ENCODE measurements around the gene WNT7B. TPM values are rescaled to one million over a fixed set of nuclear protein-coding genes. Genes with fewer than 3 reads are reported as not detected.
A peak's percentile ranks its signal among the peaks of the same experiment; 100 is the strongest.

Gene WNT7B
- total RNA-seq, 4 donors from 2014 or later: 0.41 TPM; not detected in 3

DNA sequence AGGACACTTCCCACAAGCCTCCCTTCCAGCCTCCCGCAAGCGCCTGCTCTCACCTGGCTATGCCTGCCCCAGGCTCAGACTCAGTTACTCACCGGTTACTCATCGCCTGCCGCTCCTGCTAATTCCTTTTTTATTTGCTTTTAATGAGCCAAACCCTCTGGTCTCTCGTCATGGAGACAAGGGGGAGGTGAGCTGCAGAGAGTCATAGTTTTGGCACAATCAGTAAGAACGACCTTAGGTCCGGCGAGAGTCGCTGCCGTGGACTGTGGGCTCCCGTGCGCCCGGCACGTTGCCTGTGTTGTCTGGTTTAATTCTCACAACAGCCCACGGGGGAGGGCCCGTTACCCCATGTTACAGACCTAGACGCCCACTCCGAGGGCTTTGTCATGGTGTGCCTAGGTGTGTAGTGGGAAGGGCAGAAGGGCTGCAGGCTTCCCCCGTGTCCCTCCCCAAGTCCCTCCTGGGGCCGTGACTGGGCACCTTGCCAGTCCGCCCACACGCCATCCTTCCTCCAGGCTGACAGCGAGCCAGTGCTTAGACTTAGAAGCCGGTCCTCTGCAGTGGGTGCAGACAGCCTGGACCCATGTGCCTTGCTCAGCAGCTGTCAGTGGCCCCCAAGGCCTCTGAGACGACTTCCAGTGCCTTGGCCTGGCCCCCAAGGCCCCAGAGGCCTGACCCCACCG, 42.2 kb downstream of the WNT7B start:
- peak in 1 of 2 donors; percentile 28 for DNase-seq
- no peaks in the 10 kb centered on the region for H3K9me3 ChIP-seq
- no peak overlapping the region for H3K4me3 ChIP-seq
- TF ChIP-seq POLR2A (IDR thresholded peaks at IDR 0.05): no peak
- TF ChIP-seq, protein P1, sequence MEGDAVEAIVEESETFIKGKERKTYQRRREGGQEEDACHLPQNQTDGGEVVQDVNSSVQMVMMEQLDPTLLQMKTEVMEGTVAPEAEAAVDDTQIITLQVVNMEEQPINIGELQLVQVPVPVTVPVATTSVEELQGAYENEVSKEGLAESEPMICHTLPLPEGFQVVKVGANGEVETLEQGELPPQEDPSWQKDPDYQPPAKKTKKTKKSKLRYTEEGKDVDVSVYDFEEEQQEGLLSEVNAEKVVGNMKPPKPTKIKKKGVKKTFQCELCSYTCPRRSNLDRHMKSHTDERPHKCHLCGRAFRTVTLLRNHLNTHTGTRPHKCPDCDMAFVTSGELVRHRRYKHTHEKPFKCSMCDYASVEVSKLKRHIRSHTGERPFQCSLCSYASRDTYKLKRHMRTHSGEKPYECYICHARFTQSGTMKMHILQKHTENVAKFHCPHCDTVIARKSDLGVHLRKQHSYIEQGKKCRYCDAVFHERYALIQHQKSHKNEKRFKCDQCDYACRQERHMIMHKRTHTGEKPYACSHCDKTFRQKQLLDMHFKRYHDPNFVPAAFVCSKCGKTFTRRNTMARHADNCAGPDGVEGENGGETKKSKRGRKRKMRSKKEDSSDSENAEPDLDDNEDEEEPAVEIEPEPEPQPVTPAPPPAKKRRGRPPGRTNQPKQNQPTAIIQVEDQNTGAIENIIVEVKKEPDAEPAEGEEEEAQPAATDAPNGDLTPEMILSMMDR (IDR thresholded peaks at IDR 0.05): no peak
- intact Hi-C loops (cut with DNase I; ENCODE audit: low total_unique reads): no loop called here
- no peaks in the 10 kb centered on the region for H3K27me3 ChIP-seq
- no peaks in the 10 kb centered on the region for H3K36me3 ChIP-seq
- no peak overlapping the region for H3K27ac ChIP-seq
- no peaks in the 10 kb centered on the region for H3K4me1 ChIP-seq

DNA sequence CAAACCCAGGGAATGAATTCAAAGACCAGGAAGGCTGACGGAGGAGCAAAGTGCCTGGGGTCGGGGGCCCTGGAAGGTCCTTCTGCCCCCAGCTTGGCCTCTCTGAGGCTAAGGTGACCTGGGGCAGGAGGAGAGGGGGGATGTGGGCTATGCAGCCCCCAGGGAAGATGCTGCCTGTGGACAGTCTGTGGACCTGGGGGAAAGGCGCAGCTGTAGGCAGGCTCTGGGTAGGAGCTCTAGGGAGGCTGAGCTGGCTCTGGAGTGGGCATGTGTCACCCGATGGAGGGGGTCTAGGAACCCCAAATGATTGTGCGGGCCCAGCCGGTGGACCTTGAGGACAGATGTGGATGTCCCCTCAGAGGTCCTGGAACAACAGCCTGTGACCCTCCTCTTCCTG, 42.8 kb downstream of the WNT7B start:
- Histone ChIP-seq H3K36me3 (no peaks in the 10 kb centered on the region), H3K4me1 (no peaks in the 10 kb centered on the region), H3K27me3 (no peaks in the 10 kb centered on the region), H3K27ac (no peak overlapping the region), H3K4me3 (no peak overlapping the region), H3K9me3 (no peaks in the 10 kb centered on the region)
- TF ChIP-seq POLR2A (IDR thresholded peaks at IDR 0.05): no peak
- TF ChIP-seq, protein P1 (IDR thresholded peaks at IDR 0.05): no peak
- intact Hi-C loops (cut with DNase I; ENCODE audit: low total_unique reads): no loop called here
- no peak for DNase-seq

DNA sequence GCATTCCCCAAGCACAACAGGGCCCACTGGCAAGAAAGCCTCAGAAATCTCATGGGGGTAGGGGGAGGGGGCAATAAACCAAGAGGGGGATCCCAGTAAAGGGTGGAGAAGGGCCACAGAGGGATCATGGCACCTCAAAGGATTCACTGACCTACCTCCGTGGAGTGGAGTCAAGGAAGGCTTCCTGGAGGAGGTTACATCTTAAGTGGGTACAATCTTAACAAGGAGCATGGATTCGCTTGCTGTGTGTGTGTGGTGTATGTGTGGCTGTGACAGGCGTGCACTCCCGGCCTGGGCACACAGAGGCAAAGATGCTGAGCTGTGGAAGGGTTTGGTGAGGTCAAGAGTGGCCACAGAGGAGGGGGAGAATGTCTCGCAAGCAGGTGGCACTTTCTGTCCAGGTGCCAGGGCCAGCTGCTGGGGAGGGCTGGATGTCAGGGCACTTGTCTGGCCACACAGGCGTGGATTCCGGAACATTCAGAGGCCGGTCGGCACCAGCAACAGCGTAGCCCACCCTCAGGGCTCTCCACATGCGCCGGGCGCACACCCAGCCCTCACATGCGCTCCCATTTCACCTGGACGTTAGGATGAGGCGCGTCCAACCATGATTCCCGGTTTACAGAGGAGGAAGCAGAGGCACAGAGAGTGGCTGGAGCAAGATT, 43.3 kb downstream of the WNT7B start:
- no peak for DNase-seq
- intact Hi-C loops (cut with DNase I; ENCODE audit: low total_unique reads): no loop called here
- Histone ChIP-seq H3K27me3 (no peaks in the 10 kb centered on the region), H3K4me1 (no peaks in the 10 kb centered on the region), H3K36me3 (no peaks in the 10 kb centered on the region), H3K4me3 (no peak overlapping the region), H3K27ac (no peak overlapping the region), H3K9me3 (no peaks in the 10 kb centered on the region)
- no peak for TF ChIP-seq POLR2A (IDR thresholded peaks at IDR 0.05)
- TF ChIP-seq, protein P1 (IDR thresholded peaks at IDR 0.05): no peak

DNA sequence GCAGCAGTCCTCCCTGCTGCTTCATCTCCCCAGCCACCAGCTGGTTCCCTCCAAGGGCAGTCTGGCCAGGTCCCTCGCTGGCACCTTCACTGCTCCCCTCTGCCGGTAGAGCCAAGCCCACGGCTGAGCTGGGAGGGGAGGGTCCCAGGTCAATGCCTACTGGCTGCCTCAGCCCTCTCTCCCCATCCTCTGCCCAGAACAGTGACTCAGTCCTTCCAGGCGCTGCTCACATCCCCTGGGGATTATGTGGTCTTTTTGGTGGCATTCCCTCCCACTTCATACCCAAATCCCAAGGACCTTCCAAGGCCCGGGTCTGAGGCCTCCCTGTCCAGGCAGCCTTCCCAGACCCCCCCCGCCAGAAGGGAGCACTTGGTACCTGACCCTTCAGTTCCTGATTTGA, 44.9 kb downstream of the WNT7B start:
- H3K27ac ChIP-seq: no peak overlapping the region
- no peaks in the 10 kb centered on the region for H3K36me3 ChIP-seq
- TF ChIP-seq, protein P1 (IDR thresholded peaks at IDR 0.05): no peak
- TF ChIP-seq POLR2A (IDR thresholded peaks at IDR 0.05): no peak
- H3K27me3 ChIP-seq: no peaks in the 10 kb centered on the region
- no peak for DNase-seq
- intact Hi-C loops (cut with DNase I; ENCODE audit: low total_unique reads): no loop called here
- H3K9me3 ChIP-seq: no peaks in the 10 kb centered on the region
- H3K4me3 ChIP-seq: no peak overlapping the region
- no peaks in the 10 kb centered on the region for H3K4me1 ChIP-seq

DNA sequence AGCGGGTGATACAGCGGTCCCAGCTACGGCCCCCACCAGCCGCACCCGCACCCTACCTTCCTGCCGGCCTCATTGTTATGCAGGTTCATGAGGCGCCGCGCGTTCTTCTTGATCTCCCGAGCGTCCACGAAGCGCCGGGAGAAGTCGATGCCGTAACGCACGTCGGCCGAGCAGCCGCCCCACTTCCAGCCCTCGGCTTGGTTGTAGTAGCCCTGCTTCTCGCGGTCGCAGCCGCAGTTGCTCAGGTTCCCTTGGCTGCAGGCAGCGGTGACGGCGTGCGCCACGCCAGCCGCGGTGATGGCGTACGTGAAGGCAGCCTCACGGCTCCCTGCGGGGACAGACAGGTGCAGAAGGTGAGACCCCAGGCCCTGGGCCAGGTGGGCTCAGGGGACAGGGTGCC, 45.9 kb downstream of the WNT7B start:
- DNase-seq: no peak
- Histone ChIP-seq H3K27ac (no peak overlapping the region), H3K36me3 (no peaks in the 10 kb centered on the region), H3K9me3 (no peaks in the 10 kb centered on the region), H3K4me3 (no peak overlapping the region), H3K4me1 (no peaks in the 10 kb centered on the region), H3K27me3 (no peaks in the 10 kb centered on the region)
- no peak for TF ChIP-seq POLR2A (IDR thresholded peaks at IDR 0.05)
- TF ChIP-seq, protein P1 (IDR thresholded peaks at IDR 0.05): no peak
- intact Hi-C loops (cut with DNase I; ENCODE audit: low total_unique reads): no loop called here
